ENCODE results near the gene HK3. TPM values are rescaled to one million over a fixed set of nuclear protein-coding genes. Genes with fewer than 3 reads are reported as not detected.

HK3 gene
- total and polyA plus RNA-seq, 2 of the 8 experiments (the other 6 are each of a cell fraction or from before 2014, with no cell fraction given), result not detected

GRCh38 chr5:176888865-176889165 is 10.3 kb downstream of the HK3 start (continued):
- no peak for TF ChIP-seq GABPA (IDR thresholded peaks at IDR 0.05; ENCODE audit: borderline replicate concordance, insufficient read depth, low read length)
- no peak for TF ChIP-seq BRCA1 (IDR thresholded peaks at IDR 0.05; ENCODE audit: low read depth, low read length)
- no peak for TF ChIP-seq CHD1 (IDR thresholded peaks at IDR 0.05; ENCODE audit: low read depth, low read length)
- TF ChIP-seq CTBP2 (IDR thresholded peaks at IDR 0.05; ENCODE audit: borderline replicate concordance, insufficient read depth, insufficient read length, low read length), result no peak
- TF ChIP-seq ZNF274 (IDR thresholded peaks at IDR 0.05; ENCODE audit: borderline replicate concordance, extremely low read depth, low read length), result no peak
- TF ChIP-seq TAF7 (optimal IDR thresholded peaks at IDR 0.05; ENCODE audit: borderline replicate concordance, low read depth, low read length), result no peak
- TF ChIP-seq CHD2 (IDR thresholded peaks at IDR 0.05; ENCODE audit: low read length), result no peak

Data from H1 (cell line).